K562 (cell line): Measurements from ENCODE around the gene NKAIN4. TPM values are rescaled to one million over a fixed set of nuclear protein-coding genes. Genes with fewer than 3 reads are reported as not detected.

ENCODE experiments used
- ATAC-seq: fragments of 200-7000 bp; cut with Tn5 transposase; 3 replicates; pipeline ENCODE4 v1.9.1; 2020; ENCODE audit warnings: moderate library complexity
- BruUV-seq: library from RNA; stranded (reverse); fragments of 400-500 nt; replicated peaks from 2 replicates; lab custom pipeline; 2021; lab: Mats Ljungman, UMichigan
- CTCF ChIA-PET: fragments of 300-600 bp; formaldehyde crosslinking; extraction: SDS; loops from one replicate; lab custom pipeline; 2021; ENCODE audit warnings: low intra/inter-chr PET ratio; lab: Yijun Ruan, JAX
- POLR2A ChIA-PET: fragments of 300-600, 350-650 bp; sonication (Branson Sonifier 250); formaldehyde crosslinking; extraction: SDS; loops from one replicate; lab custom pipeline; 2021; ENCODE audit warnings: antibody characterized with exemption, inconsistent platforms; lab: Yijun Ruan, JAX
- DNase-seq, 4 experiments: peaks; one replicate each; pipeline versions ENCODE4 v3.0.0 to v3.0.0-alpha.2; 2011 to 2018; ENCODE audit warnings: low spot score in 3 of 4, mixed read lengths in 3 of 4; ENCODE audit errors: extremely low read depth in 1 of 4
- FAIRE-seq: peaks from 2 replicates; lab custom pipeline; 2011; peaks lifted over from hg19 to GRCh38; lab: Jason Lieb, UNC
- H2AFZ ChIP-seq: 2 replicates; pipeline ENCODE4 v1.6.0; 2011; ENCODE audit warnings: low read depth, low read length, control low read depth, inconsistent platforms
- H3K27ac ChIP-seq: fragments of 200-600 bp; 3 replicates; pipeline ENCODE4 v1.8.0; 2011; ENCODE audit warnings: low read depth, mild to moderate bottlenecking, control low read depth, inconsistent platforms, low read length, moderate library complexity, mixed read lengths; ENCODE audit errors: extremely low read depth
- H3K27me3 ChIP-seq, 2 experiments: fragments of 300-600 bp in 1 of 2; 2 replicates in 1 of 2; 3 replicates in 1 of 2; pipeline versions ENCODE4 v1.6.0 to v1.8.0; 2011; ENCODE audit warnings: inconsistent platforms in 2 of 2, low read length in 2 of 2, mild to moderate bottlenecking in 1 of 2, mixed read lengths in 1 of 2, moderate library complexity in 1 of 2; ENCODE audit not compliant: control insufficient read depth in 2 of 2, insufficient read depth in 2 of 2
- H3K36me3 ChIP-seq: fragments of 300-600 bp; 3 replicates; pipeline ENCODE4 v1.8.0; 2011; ENCODE audit warnings: mild to moderate bottlenecking, low read length, inconsistent platforms; ENCODE audit not compliant: control insufficient read depth, insufficient read depth
- H3K4me1 ChIP-seq, 2 experiments: fragments of 200-600 bp in 1 of 2; replicated peaks in 1 of 2; 2 replicates in 1 of 2; 3 replicates in 1 of 2; pipeline versions ENCODE4 v1.5.1 to v1.8.0; 2011; ENCODE audit warnings: inconsistent platforms in 2 of 2, low read length in 2 of 2, mild to moderate bottlenecking in 1 of 2, mixed read lengths in 1 of 2, moderate library complexity in 1 of 2; ENCODE audit not compliant: control insufficient read depth in 2 of 2, insufficient read depth in 2 of 2
- H3K4me2 ChIP-seq: 2 replicates; pipeline ENCODE4 v1.6.1; 2011; ENCODE audit warnings: low read length, control low read depth, inconsistent platforms, mixed read lengths; ENCODE audit not compliant: insufficient read depth
- H3K4me3 ChIP-seq: fragments of 200-600 bp; sonication (generic), shearing (Covaris generic); 2 replicates; pipeline ENCODE4 v1.5.1; 2016; ENCODE audit warnings: control low read depth, inconsistent platforms
- H3K79me2 ChIP-seq: fragments of 200-600 bp; 3 replicates; pipeline ENCODE4 v1.8.0; 2011; ENCODE audit warnings: low read length, inconsistent platforms; ENCODE audit not compliant: control insufficient read depth, insufficient read depth
- H3K9ac ChIP-seq, 2 experiments: 2 replicates each; pipeline versions ENCODE4 v1.6.0 to v1.6.1; 2011; ENCODE audit warnings: low read depth in 2 of 2, low read length in 2 of 2, control low read depth in 1 of 2, inconsistent platforms in 1 of 2, mild to moderate bottlenecking in 1 of 2, mixed read lengths in 1 of 2; ENCODE audit not compliant: insufficient read depth in 1 of 2
- H3K9me1 ChIP-seq: one replicate; pipeline ENCODE4 v1.6.0; 2011; ENCODE audit warnings: inconsistent platforms, mild to moderate bottlenecking, low read length, moderate library complexity; ENCODE audit not compliant: control insufficient read depth, insufficient read depth
- H3K9me3 ChIP-seq: replicated peaks from 2 replicates; pipeline ENCODE4 v1.5.1; 2011; ENCODE audit warnings: low read depth, low read length, inconsistent platforms; ENCODE audit not compliant: control insufficient read depth, insufficient read depth
- H4K20me1 ChIP-seq: replicated peaks from 2 replicates; pipeline ENCODE4 v1.6.1; 2011; ENCODE audit warnings: low read length, inconsistent platforms, mixed read lengths; ENCODE audit not compliant: control insufficient read depth, insufficient read depth
- FOSL1 ChIP-seq: fragments of 200-800 bp; sonication (Bioruptor generic); conservative IDR thresholded peaks from 2 replicates; pipeline ENCODE4 v1.6.1; 2016; ENCODE audit warnings: missing genetic modification characterization, missing compliant biosample characterization
- MTF1 ChIP-seq: fragments of 250-450 bp; sonication (Bioruptor Pico); IDR thresholded peaks from 2 replicates; pipeline ENCODE4 v1.9.0; 2021; ENCODE audit warnings: moderate library complexity, mild to moderate bottlenecking, inconsistent platforms, borderline replicate concordance
- RAD21 ChIP-seq, 2 experiments: fragments of 250-450 bp in 1 of 2; fragments of 450-650 bp in 1 of 2; sonication (Bioruptor Pico) in 1 of 2; formaldehyde crosslinking in 1 of 2; IDR thresholded peaks in 1 of 2; conservative IDR thresholded peaks in 1 of 2; 2 replicates each; pipeline versions ENCODE4 v1.4.0 to v1.8.0; 2020 to 2022; ENCODE audit warnings: mild to moderate bottlenecking in 2 of 2, moderate library complexity in 1 of 2
- RCOR1 ChIP-seq, 2 experiments: IDR thresholded peaks; 2 replicates each; pipeline ENCODE4 v1.6.1; 2012; ENCODE audit warnings: low read depth in 2 of 2, low read length in 2 of 2, borderline replicate concordance in 1 of 2, improper control_type of control experiment in 1 of 2
- SMC3 ChIP-seq: conservative IDR thresholded peaks from 2 replicates; pipeline ENCODE4 v1.6.1; 2011; ENCODE audit warnings: low read depth, low read length, improper control_type of control experiment; ENCODE audit not compliant: insufficient read depth
- ZFX ChIP-seq: sonication (generic); formaldehyde crosslinking; IDR thresholded peaks from 2 replicates; pipeline ENCODE4 v1.8.0; 2022; ENCODE audit warnings: mild to moderate bottlenecking, missing genetic modification reagents, moderate library complexity
- ZNF699 ChIP-seq: fragments of 250-450 bp; sonication (Bioruptor Pico); IDR thresholded peaks from 2 replicates; pipeline ENCODE4 v1.8.0; 2021; ENCODE audit warnings: mild to moderate bottlenecking, moderate library complexity; ENCODE audit not compliant: insufficient replicate concordance
- WGBS: fragments of 100-300 bp; shearing (Covaris generic); methylation state at CpG from one replicate; pipeline ENCODE4 v1.1.6; 2016; ENCODE audit warnings: low coverage, mixed read lengths; ENCODE audit not compliant: insufficient coverage; ENCODE audit errors: missing lambda C conversion rate; 5-methylcytosine and 5-hydroxymethylcytosine counted together
- in situ Hi-C: fragments of 300-500 bp; cut with MboI; formaldehyde crosslinking; loops from 4 replicates; pipeline ENCODE4 v1.15.0; 2018; ENCODE audit warnings: inconsistent platforms, mixed read lengths
- intact Hi-C: fragments of 100-400 bp; cut with micrococcal nuclease; formaldehyde crosslinking; loops from 2 replicates; pipeline ENCODE4 v1.14.2; 2022
- polyA plus RNA-seq, 8 experiments: library from polyadenylated mRNA; depleted of rRNA in 4 of 8; stranded (reverse) in 5 of 8; unstranded in 3 of 8; fragments of >200 nt; fragmentation: Nextera tagmentation in 2 of 8; fragmentation: Illumina TruSeq in 1 of 8; extraction: Ambion mirVana in 2 of 8; extraction: Trizol in 1 of 8; gene quantifications; 2 replicates each; pipeline versions ENCODE4 v1.2.1 to v1.2.3, GENCODE V29; 2011 to 2014; ENCODE audit warnings: inconsistent platforms in 1 of 8, missing spikeins in 1 of 8
- total RNA-seq, 7 experiments: library from RNA; depleted of rRNA in 6 of 7; stranded (reverse); fragments of >200 nt in 6 of 7; fragmentation: Illumina TruSeq in 2 of 7; extraction: Trizol in 2 of 7; gene quantifications; 2 replicates each; pipeline versions ENCODE4 v1.2.1 to v1.2.3, GENCODE V29; 2011 to 2021; ENCODE audit warnings: low replicate concordance in 1 of 7
- TF ChIP-seq, protein P1 (sequence below), 3 experiments: IDR thresholded peaks in 2 of 3; conservative IDR thresholded peaks in 1 of 3; 2 replicates each; pipeline ENCODE4 v1.5.1; 2011 to 2012; ENCODE audit warnings: low read length in 3 of 3, mild to moderate bottlenecking in 3 of 3, control low read depth in 2 of 3, improper control_type of control experiment in 1 of 3, inconsistent platforms in 1 of 3, low read depth in 1 of 3, mixed read lengths in 1 of 3, moderate library complexity in 1 of 3; ENCODE audit not compliant: insufficient read depth in 2 of 3
- TF ChIP-seq, protein P2 (sequence below): fragments of 250-450 bp; sonication (Bioruptor Pico); IDR thresholded peaks from 2 replicates; pipeline ENCODE4 v1.5.0; 2021

The NKAIN4 gene
- total and polyA plus RNA-seq, 9 of the 15 experiments (the other 6 are each of a cell fraction or from before 2014, with no cell fraction given), result not detected

DNA sequence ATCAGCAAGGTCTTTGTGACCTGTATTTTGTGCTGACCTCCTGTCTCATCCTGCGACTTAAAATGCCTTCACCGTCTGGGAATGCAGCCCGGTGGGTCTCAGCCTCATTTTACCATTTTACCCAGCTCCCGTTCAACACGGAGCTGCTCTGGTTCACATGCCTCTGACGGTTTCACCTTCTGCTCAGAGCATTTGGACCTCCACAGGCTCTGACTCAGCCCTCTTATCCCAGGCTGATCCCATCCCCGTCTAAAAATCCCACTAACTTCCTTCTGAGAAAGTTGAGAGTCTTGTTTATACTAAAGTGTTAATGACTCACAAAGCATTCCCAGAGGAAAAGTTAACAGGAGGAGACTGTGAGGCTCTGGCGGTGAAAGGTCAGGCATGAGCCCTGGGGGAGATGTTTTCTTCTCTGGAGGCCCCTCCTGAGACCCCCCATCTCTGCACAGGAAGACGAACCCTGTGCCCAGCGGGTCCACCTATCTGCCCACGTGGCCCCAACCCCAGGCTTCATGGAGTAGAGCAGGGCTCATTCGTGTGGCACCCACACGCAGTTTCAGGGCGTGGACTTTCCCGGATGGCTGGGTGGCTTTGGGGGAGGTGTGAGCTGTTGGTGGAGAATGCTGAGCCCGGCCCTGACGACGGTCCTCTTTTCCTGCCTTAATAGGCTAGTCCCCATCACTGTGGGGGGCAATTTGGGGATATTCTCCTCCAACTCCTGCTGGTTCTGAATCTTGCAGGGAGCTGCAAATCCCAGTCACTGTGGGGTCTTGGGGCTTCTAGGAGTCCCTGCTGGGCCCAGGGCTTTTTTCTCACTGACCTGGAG, 21.8 kb downstream of the NKAIN4 start:
- intact Hi-C loops (no loop called here), in situ Hi-C loops (no loop called here)
- Histone ChIP-seq H3K4me3 (no peak overlapping the region), H4K20me1 (no peaks in the 10 kb centered on the region), H3K9me3 (no peaks in the 10 kb centered on the region), H3K9ac (no peak overlapping the region; a peak in 1 of 4 replicates), H3K27me3 (peaks cover 35 to 60% of the 10 kb centered on the region in 2 experiments; a peak in 4 of 5 replicates), H3K4me2 (no peak overlapping the region), H2AFZ (no peak overlapping the region), H3K79me2 (no peaks in the 10 kb centered on the region), H3K36me3 (no peaks in the 10 kb centered on the region), H3K27ac (no peak overlapping the region), H3K4me1 (peaks cover 0 to 30% of the 10 kb centered on the region in 2 experiments; a peak in 3 of 5 replicates), H3K9me1 (no peaks in the 10 kb centered on the region)
- BruUV-seq, result no TSS peak
- TF ChIP-seq MTF1 (no peak), FOSL1 (peak; percentile 34; the same call in 1 of the 2 replicates)
- no peak for FAIRE-seq
- POLR2A ChIA-PET, result interaction anchor here (0.7 to 1.3 kb wide), 4 partner anchors 14 to 52 kb away, joined by 3 read pairs; no protein-coding TSS in a partner anchor
- no peak for DNase-seq
- CTCF ChIA-PET, result no interaction called here
- no peak for ATAC-seq
- WGBS, result under 1% methylated on average over 16 of the region's 18 CpGs

DNA sequence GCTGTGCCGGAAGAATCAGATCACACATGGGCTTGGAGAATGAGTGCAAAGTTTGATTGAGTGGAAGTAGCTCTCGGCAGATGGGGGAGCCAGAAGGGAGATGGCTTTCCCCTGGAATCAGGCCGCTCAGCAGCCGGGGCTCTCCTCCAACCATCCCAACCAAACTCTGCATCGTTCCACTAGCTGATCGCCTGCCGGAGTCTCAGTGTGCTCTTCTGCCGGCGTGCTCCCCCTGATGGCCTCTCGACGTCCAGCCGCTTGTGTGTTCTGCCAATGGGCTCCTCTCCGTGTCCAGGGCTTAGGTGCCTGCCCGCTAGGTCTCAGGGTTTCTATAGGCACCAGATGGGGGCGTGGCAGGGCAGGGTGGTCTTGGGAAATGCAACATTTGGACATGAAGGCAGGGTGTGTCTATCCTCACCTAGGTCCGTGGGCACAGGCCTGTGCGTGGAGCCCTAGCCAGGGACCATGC, 23.4 kb downstream of the NKAIN4 start:
- H4K20me1 ChIP-seq, result no peaks in the 10 kb centered on the region
- FAIRE-seq, result peak; percentile 29
- intact Hi-C loops, result no loop called here
- peaks cover 0 to 29% of the 10 kb centered on the region in 2 experiments; a peak in 3 of 5 replicates for H3K4me1 ChIP-seq
- peak; percentile 83 for ATAC-seq
- no peaks in the 10 kb centered on the region for H3K36me3 ChIP-seq
- in situ Hi-C loops, result no loop called here
- no peaks in the 10 kb centered on the region for H3K9me1 ChIP-seq
- no peak overlapping the region for H3K27ac ChIP-seq
- BruUV-seq, result no TSS peak
- H2AFZ ChIP-seq, result no peak overlapping the region
- 7% methylated on average over 16 of the region's 17 CpGs for WGBS
- ChIA-PET POLR2A (interaction anchor here (1.1 kb wide), 1 partner anchor 58 kb away, joined by 3 read pairs; no protein-coding TSS in a partner anchor), CTCF (interaction anchor here (1.1 to 2.2 kb wide), 2 partner anchors 21 to 47 kb away, joined by 3 to 9 read pairs; no protein-coding TSS in a partner anchor)
- no peak overlapping the region for H3K4me3 ChIP-seq
- DNase-seq, result peak; percentile 42 to 53 (median 50)
- peaks cover 35 to 60% of the 10 kb centered on the region in 2 experiments for H3K27me3 ChIP-seq
- no peaks in the 10 kb centered on the region for H3K79me2 ChIP-seq
- no peaks in the 10 kb centered on the region for H3K9me3 ChIP-seq
- H3K9ac ChIP-seq, result no peak overlapping the region
- no peak overlapping the region for H3K4me2 ChIP-seq
- TF ChIP-seq RAD21 (CRISPR knock-in tag; conservative IDR thresholded peaks at IDR 0.05 in 1 of 2, IDR thresholded peaks at IDR 0.05 in 1 of 2) (peak in 1 of 2 experiments; percentile 41; a peak in 2 of 4 replicates), RCOR1 (IDR thresholded peaks at IDR 0.05; ENCODE audit: borderline replicate concordance in 1 of 2, low read depth in 2 of 2, low read length in 2 of 2) (0 out of 4 replicates have a peak, but pooled peaks of 1 of the 2 experiments have one; percentile 39), SMC3 (0 out of 2 replicates have a peak, but pooled peaks have one; percentile 5), ZNF699 (CRISPR knock-in tag) (no peak), ZFX (CRISPR knock-in tag) (no peak)
- TF ChIP-seq, protein P1, sequence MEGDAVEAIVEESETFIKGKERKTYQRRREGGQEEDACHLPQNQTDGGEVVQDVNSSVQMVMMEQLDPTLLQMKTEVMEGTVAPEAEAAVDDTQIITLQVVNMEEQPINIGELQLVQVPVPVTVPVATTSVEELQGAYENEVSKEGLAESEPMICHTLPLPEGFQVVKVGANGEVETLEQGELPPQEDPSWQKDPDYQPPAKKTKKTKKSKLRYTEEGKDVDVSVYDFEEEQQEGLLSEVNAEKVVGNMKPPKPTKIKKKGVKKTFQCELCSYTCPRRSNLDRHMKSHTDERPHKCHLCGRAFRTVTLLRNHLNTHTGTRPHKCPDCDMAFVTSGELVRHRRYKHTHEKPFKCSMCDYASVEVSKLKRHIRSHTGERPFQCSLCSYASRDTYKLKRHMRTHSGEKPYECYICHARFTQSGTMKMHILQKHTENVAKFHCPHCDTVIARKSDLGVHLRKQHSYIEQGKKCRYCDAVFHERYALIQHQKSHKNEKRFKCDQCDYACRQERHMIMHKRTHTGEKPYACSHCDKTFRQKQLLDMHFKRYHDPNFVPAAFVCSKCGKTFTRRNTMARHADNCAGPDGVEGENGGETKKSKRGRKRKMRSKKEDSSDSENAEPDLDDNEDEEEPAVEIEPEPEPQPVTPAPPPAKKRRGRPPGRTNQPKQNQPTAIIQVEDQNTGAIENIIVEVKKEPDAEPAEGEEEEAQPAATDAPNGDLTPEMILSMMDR (IDR thresholded peaks at IDR 0.05 in 2 of 3, conservative IDR thresholded peaks at IDR 0.05 in 1 of 3; ENCODE audit: insufficient read depth in 2 of 3, low read depth in 1 of 3, low read length in 3 of 3), result peak; percentile 60 to 65 (median 64)
- TF ChIP-seq, protein P2, sequence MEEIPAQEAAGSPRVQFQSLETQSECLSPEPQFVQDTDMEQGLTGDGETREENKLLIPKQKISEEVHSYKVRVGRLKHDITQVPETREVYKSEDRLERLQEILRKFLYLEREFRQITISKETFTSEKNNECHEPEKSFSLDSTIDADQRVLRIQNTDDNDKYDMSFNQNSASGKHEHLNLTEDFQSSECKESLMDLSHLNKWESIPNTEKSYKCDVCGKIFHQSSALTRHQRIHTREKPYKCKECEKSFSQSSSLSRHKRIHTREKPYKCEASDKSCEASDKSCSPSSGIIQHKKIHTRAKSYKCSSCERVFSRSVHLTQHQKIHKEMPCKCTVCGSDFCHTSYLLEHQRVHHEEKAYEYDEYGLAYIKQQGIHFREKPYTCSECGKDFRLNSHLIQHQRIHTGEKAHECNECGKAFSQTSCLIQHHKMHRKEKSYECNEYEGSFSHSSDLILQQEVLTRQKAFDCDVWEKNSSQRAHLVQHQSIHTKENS (CRISPR knock-in tag), result no peak
